Trophoblast cell (in vitro differentiated cells and primary cell): Measurements from ENCODE around the gene SUSD1.

Source experiments
- DNase-seq, 2 donors: peaks; one replicate each; pipeline ENCODE4 v3.0.0-alpha.2; 2016
- H2AFZ ChIP-seq: 2 replicates; pipeline ENCODE4 v1.6.1; 2013; ENCODE audit warnings: low read length, moderate library complexity, mild to moderate bottlenecking; ENCODE audit not compliant: insufficient read depth, poor library complexity
- H2AK5ac ChIP-seq: 2 replicates; pipeline ENCODE4 v1.6.1; 2013; ENCODE audit warnings: mild to moderate bottlenecking, low read length
- H2BK120ac ChIP-seq: 2 replicates; pipeline ENCODE4 v1.6.1; 2013; ENCODE audit warnings: low read length, mild to moderate bottlenecking, moderate library complexity; ENCODE audit not compliant: insufficient read depth, poor library complexity
- H2BK12ac ChIP-seq: 2 replicates; pipeline ENCODE4 v1.6.1; 2013; ENCODE audit warnings: mild to moderate bottlenecking, low read length, moderate library complexity
- H2BK5ac ChIP-seq: 2 replicates; pipeline ENCODE4 v1.6.1; 2013; ENCODE audit warnings: low read length, low read depth, moderate library complexity, mild to moderate bottlenecking; ENCODE audit not compliant: poor library complexity
- H3K14ac ChIP-seq: 2 replicates; pipeline ENCODE4 v1.6.1; 2013; ENCODE audit warnings: mild to moderate bottlenecking, low read length
- H3K18ac ChIP-seq: 2 replicates; pipeline ENCODE4 v1.6.1; 2013; ENCODE audit warnings: mild to moderate bottlenecking, low read length
- H3K23ac ChIP-seq: 2 replicates; pipeline ENCODE4 v1.6.1; 2013; ENCODE audit warnings: low read length
- H3K27ac ChIP-seq: 2 replicates; pipeline ENCODE4 v1.5.1; 2013; ENCODE audit warnings: low read depth, mild to moderate bottlenecking, inconsistent platforms, low read length, moderate library complexity
- H3K27me3 ChIP-seq: 2 replicates; pipeline ENCODE4 v1.6.1; 2013; ENCODE audit warnings: inconsistent platforms, mild to moderate bottlenecking, low read length, moderate library complexity; ENCODE audit not compliant: insufficient read depth
- H3K36me3 ChIP-seq, 2 experiments: 1 replicate in 1 of 2; 2 replicates in 1 of 2; pipeline ENCODE4 v1.6.1; 2013; ENCODE audit warnings: low read length in 2 of 2, mild to moderate bottlenecking in 2 of 2, moderate library complexity in 1 of 2; ENCODE audit not compliant: insufficient read depth in 2 of 2, control insufficient read depth in 1 of 2
- H3K4ac ChIP-seq: 2 replicates; pipeline ENCODE4 v1.6.1; 2013; ENCODE audit warnings: low read depth, mild to moderate bottlenecking, low read length, moderate library complexity
- H3K4me1 ChIP-seq, 2 experiments: 1 replicate in 1 of 2; 2 replicates in 1 of 2; pipeline ENCODE4 v1.6.1; 2013; ENCODE audit warnings: low read length in 2 of 2, mild to moderate bottlenecking in 2 of 2, moderate library complexity in 1 of 2; ENCODE audit not compliant: insufficient read depth in 2 of 2, control insufficient read depth in 1 of 2
- H3K4me2 ChIP-seq: 2 replicates; pipeline ENCODE4 v1.6.1; 2013; ENCODE audit warnings: inconsistent platforms, mild to moderate bottlenecking, low read length, moderate library complexity
- H3K4me3 ChIP-seq: 2 replicates; pipeline ENCODE4 v1.5.1; 2013; ENCODE audit warnings: mild to moderate bottlenecking, low read depth, low read length, inconsistent platforms
- H3K79me1 ChIP-seq: one replicate; pipeline ENCODE4 v1.6.1; 2013; ENCODE audit warnings: low read length
- H3K79me2 ChIP-seq: 2 replicates; pipeline ENCODE4 v1.6.1; 2013; ENCODE audit warnings: low read length, mild to moderate bottlenecking; ENCODE audit not compliant: control insufficient read depth, insufficient read depth, poor library complexity
- H3K9ac ChIP-seq: 2 replicates; pipeline ENCODE4 v1.6.1; 2013; ENCODE audit warnings: mild to moderate bottlenecking, low read length
- H3K9me3 ChIP-seq: 2 replicates; pipeline ENCODE4 v1.6.1; 2013; ENCODE audit warnings: low read depth, mild to moderate bottlenecking, control low read depth, inconsistent platforms, low read length; ENCODE audit not compliant: insufficient read depth
- H4K12ac ChIP-seq: 2 replicates; pipeline ENCODE4 v1.6.1; 2013; ENCODE audit warnings: low read depth, mild to moderate bottlenecking, low read length, moderate library complexity
- H4K8ac ChIP-seq: 2 replicates; pipeline ENCODE4 v1.6.1; 2013; ENCODE audit warnings: low read depth, mild to moderate bottlenecking, low read length, moderate library complexity
- H4K91ac ChIP-seq: one replicate; pipeline ENCODE4 v1.6.1; 2013; ENCODE audit warnings: low read depth, mild to moderate bottlenecking, low read length, moderate library complexity
- WGBS: extraction: QIAGEN DNeasy Blood & Tissue Kit; methylation state at CpG from one replicate; pipeline ENCODE4 v1.1.7; 2013; ENCODE audit warnings: missing lambda C conversion rate; ENCODE audit not compliant: insufficient read length, insufficient coverage; ENCODE audit errors: extremely low coverage; 5-methylcytosine and 5-hydroxymethylcytosine counted together

SUSD1 gene

DNA sequence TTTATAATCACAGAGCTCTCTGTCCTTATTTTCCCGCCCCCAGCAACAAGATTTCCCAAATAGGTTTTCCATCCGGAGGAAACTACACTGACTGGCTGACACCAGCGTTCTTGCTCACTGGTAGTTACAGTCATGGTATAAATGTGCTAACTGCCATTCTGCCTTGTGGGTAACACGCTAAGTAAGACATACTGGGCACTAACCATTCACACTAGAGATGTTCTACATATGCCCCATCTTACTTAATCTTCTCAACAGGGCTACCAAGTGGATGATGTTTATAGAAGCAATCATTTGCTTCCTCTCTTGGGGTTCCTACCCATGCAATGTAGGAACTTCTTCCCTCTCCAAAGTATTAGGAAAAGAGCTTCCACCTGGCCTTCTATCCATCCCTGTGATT is 111.5 kb downstream of the SUSD1 start:
- H3K9me3 ChIP-seq = no peaks in the 10 kb centered on the region
- H4K8ac ChIP-seq = no peak overlapping the region
- H3K18ac ChIP-seq = no peak overlapping the region
- no peak for DNase-seq
- no peak overlapping the region for H2AK5ac ChIP-seq
- H2BK120ac ChIP-seq = no peak overlapping the region
- no peak overlapping the region for H3K9ac ChIP-seq
- no peaks in the 10 kb centered on the region for H3K79me2 ChIP-seq
- H3K4ac ChIP-seq = no peak overlapping the region
- H2BK5ac ChIP-seq = no peak overlapping the region
- no peak overlapping the region for H2AFZ ChIP-seq
- no peaks in the 10 kb centered on the region for H3K27me3 ChIP-seq
- H3K36me3 ChIP-seq = peaks cover 0 to 9% of the 10 kb centered on the region in 2 experiments
- peaks cover 4% of the 10 kb centered on the region for H3K79me1 ChIP-seq
- H3K4me1 ChIP-seq = peaks cover 15 to 17% of the 10 kb centered on the region in 2 experiments
- no peak overlapping the region for H3K4me3 ChIP-seq
- no CpG with 5 or more reads among the region's 4 CpGs for WGBS
- H3K14ac ChIP-seq = no peak overlapping the region
- H4K12ac ChIP-seq = no peak overlapping the region
- H3K23ac ChIP-seq = no peak overlapping the region
- H2BK12ac ChIP-seq = no peak overlapping the region
- H3K4me2 ChIP-seq = no peak overlapping the region
- H3K27ac ChIP-seq = no peak overlapping the region
- H4K91ac ChIP-seq = no peak overlapping the region

GRCh38 chr9:112063151-112063550 is 111.9 kb downstream of the SUSD1 start:
- Histone ChIP-seq H3K27me3 (no peaks in the 10 kb centered on the region), H2BK120ac (no peak overlapping the region), H3K4me3 (no peak overlapping the region), H3K9ac (no peak overlapping the region), H2BK12ac (no peak overlapping the region), H3K9me3 (no peaks in the 10 kb centered on the region), H4K91ac (no peak overlapping the region), H3K4me1 (peaks cover 15 to 17% of the 10 kb centered on the region in 2 experiments), H2AK5ac (no peak overlapping the region), H3K18ac (no peak overlapping the region), H3K4ac (no peak overlapping the region), H2BK5ac (no peak overlapping the region), H4K12ac (no peak overlapping the region), H4K8ac (no peak overlapping the region), H3K79me1 (peaks cover 4% of the 10 kb centered on the region), H3K4me2 (no peak overlapping the region), H3K27ac (no peak overlapping the region), H2AFZ (no peak overlapping the region), H3K14ac (no peak overlapping the region), H3K23ac (no peak overlapping the region), H3K79me2 (no peaks in the 10 kb centered on the region), H3K36me3 (peaks cover 0 to 11% of the 10 kb centered on the region in 2 experiments)
- DNase-seq = no peak

DNA sequence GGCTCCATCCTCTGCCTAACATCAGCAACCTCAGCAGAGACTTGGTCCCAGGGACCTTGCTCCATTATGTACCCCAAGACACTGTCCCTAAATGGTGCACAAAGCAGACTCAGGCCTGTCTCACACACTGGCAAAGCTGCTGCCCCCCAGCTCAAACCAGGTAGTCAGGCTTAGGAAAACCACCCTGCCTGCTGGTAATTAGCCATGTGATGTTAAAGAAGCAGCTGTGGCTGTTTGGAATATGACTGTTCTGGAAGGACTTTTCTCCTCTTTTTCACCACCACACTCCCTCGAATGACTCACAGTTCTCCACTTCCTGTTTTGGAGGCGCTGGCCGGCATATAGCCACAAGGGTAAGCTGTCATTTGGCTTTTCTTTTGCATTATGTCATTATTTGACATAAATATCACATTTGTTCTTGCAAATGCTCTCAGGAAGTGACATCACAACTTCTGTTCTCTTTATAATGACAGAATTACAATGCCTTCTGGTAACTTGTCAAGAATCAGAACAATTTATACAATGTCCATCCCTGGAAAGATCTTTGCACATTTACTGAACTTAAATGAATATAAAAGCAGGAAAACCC is 113.9 kb downstream of the SUSD1 start:
- Histone ChIP-seq H3K9me3 (no peaks in the 10 kb centered on the region), H4K8ac (no peak overlapping the region), H3K4me2 (no peak overlapping the region), H2BK12ac (peak overlapping the region; percentile 10), H3K79me2 (no peaks in the 10 kb centered on the region), H3K4ac (no peak overlapping the region), H3K18ac (no peak overlapping the region), H3K27ac (peak overlapping the region; percentile 40), H3K14ac (no peak overlapping the region), H3K4me1 (peaks cover 11% of the 10 kb centered on the region in 2 experiments), H3K79me1 (peaks cover under 1% of the 10 kb centered on the region), H4K12ac (no peak overlapping the region), H3K27me3 (no peaks in the 10 kb centered on the region), H2BK5ac (no peak overlapping the region), H2AK5ac (no peak overlapping the region), H4K91ac (peak overlapping the region; percentile 7), H3K23ac (no peak overlapping the region), H3K9ac (no peak overlapping the region), H3K36me3 (peaks cover 0 to 7% of the 10 kb centered on the region in 2 experiments), H3K4me3 (no peak overlapping the region), H2BK120ac (no peak overlapping the region), H2AFZ (no peak overlapping the region)
- peak; percentile 78 to 84 for DNase-seq
- WGBS = no CpG with 5 or more reads among the region's 3 CpGs

DNA sequence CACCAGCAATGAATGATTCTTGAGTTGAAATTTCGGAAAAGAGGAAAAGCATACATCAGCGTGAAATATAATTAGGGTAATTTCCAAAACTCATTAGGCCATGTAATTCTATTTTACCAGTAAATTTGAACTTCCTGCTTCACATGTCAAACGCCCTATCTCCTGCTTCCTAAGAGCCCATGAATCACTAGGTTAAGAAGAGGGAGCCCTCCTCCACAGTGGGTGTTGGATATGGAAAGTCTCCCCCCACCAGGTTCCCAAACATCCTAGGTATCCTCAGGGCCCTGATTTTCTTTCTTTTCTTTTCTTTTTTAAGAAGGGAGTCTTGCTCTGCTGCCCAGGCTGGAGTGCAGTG is 115.2 kb downstream of the SUSD1 start:
- no CpG with 5 or more reads among the region's 3 CpGs for WGBS
- no peak overlapping the region for H2BK12ac ChIP-seq

More for the DNA sequence above, 115.2 kb downstream of the SUSD1 start:
- Histone ChIP-seq H3K36me3 (peaks cover 0 to 7% of the 10 kb centered on the region in 2 experiments), H3K23ac (no peak overlapping the region), H3K14ac (no peak overlapping the region), H3K79me2 (no peaks in the 10 kb centered on the region), H3K4me1 (peaks cover 5% of the 10 kb centered on the region in 2 experiments), H3K4ac (no peak overlapping the region), H2AK5ac (no peak overlapping the region), H2BK120ac (no peak overlapping the region), H3K4me2 (no peak overlapping the region), H4K12ac (no peak overlapping the region), H3K79me1 (no peaks in the 10 kb centered on the region), H2AFZ (no peak overlapping the region), H3K9me3 (no peaks in the 10 kb centered on the region), H3K4me3 (no peak overlapping the region), H3K9ac (no peak overlapping the region), H3K27ac (no peak overlapping the region), H3K18ac (no peak overlapping the region), H4K8ac (no peak overlapping the region), H3K27me3 (no peaks in the 10 kb centered on the region), H2BK5ac (no peak overlapping the region), H4K91ac (no peak overlapping the region)
- no peak for DNase-seq
